GM19023 (cell line): Measurements from ENCODE around the gene PKNOX1.
"Not testable (repeated sequence)": the region's sequence is repeated elsewhere in the genome, so short reads cannot be mapped to it uniquely, and the experiment has no call there.

Source experiments
- ATAC-seq: cut with Tn5 transposase; IDR thresholded peaks from one replicate; pipeline ENCODE4 v1.9.1; 2021; ENCODE audit warnings: mild to moderate bottlenecking, moderate library complexity; ENCODE audit not compliant: unreplicated experiment

Gene PKNOX1

DNA sequence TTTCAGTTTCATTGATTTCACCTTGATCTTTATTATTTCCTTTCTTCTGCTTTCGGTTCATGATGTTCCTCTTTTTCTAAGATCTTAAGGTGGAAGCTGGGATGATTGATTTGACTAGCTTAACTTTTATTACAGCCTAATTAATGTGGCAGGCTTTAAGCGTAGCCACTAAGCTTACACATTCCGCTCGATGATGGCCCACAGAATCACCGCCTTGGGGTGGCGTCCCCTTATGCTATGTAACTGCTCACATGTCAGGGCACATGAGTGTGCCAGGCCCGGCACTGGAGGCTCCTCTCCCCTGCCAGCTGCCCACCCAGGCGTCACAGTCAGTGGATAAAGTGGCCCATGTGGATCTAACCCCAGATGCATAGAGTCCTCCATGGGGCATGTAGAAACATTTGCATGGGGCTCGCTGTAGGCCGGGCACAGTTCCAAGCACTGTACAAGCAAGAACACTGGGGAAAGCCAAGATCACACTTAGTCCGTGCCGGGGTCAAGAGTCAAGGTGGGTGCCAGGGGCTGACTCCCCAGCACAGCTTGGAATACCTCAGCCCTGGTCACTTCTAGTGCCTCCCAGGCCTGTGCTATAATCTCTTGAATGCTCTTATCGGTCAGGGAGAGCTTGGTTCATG is 41.7 kb downstream of the PKNOX1 start:
- no peak for ATAC-seq

DNA sequence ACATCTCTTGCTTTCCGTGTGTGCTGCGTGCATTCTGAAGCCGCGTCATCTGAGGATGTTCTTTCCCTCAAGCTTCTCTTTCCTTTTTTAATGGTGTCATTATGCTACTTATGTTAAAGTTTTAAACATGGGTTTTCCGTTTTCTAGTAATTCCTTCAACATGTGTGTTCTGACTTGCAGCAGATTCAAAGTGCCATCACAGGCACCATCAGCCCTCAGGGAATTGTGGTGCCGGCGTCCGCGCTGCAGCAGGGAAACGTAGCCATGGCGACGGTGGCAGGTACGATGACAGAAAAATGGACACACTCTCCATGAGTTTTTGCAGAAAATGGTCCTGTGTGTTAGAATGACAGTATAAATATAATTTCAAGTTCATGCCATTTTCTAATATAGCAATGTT is 42.4 kb downstream of the PKNOX1 start:
- ATAC-seq = no peak

DNA sequence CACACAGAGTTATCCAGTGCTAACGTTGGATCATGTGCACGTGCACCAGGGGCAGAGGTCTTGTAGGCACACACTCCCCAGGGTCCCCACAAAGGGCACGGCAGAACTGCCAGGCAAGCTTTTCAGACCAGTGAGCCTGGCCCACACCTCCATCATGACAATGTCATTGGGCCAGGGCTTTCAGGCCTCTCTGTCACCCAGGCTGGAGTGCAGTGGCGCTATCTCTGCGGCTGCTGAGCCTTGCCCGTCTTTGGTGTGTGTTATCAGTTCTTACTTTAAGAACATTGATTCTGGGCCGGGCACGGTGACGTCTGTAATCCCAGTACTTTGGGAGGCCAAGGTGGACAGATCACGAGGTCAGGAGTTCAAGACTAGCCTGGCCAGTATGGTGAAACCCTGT is 44.2 kb downstream of the PKNOX1 start:
- ATAC-seq = no peak

DNA sequence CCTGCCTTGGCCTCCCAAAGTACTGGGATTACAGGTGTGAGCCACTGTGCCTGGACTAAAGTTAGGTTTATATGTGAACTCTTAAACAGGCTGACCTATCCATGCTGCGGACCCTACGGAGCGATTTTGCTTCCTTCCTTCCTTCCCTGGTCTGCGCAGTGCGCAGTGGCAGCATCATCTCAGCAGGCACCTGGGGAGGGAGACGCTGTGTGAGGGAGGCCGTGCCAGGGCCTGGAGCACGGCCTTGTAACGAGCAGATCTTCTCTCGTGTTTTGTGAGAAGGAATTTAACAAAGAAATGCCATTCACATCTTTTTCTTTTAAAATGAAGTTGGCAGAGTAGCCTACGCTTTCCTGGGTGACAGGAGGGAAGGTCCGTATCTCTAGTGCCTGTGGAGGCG is 45.8 kb downstream of the PKNOX1 start:
- no peak for ATAC-seq

DNA sequence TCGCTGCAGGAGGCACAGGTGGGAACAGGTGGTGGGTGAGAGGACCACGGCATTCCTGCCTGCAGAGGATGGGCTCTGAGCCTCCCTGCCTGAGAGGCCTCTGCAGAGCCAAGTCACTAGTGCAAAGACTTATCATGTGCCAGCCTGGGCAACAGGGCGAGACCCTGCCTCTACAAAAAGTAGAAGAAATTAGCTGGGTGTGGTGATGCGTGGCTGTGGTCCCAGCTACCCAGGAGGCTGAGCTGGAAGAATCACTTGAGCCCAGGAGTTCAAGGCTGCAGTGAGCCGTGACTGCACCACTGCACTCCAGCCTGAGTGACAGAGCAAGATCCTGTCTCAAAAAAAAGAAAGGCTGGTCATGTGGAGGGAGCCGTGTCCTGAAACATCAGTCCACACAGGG is 46.4 kb downstream of the PKNOX1 start:
- ATAC-seq = no peak

DNA sequence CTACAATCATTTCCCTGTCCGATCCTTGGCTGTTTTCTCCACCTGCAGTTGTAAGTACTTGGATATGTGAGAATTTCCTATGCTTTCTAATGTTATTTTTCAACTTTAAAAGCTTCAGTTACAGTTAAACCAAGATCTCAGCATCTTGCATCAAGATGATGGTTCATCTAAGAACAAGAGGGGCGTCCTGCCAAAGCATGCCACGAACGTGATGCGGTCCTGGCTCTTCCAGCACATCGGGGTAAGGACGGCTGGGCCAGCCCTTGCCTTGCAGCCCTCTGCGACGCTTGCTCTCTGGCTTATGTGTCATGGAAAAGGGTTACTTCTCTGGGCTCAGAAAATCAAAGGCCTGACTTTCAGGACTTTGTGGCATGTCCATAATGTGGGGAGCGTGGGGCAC is 46.8 kb downstream of the PKNOX1 start:
- no peak for ATAC-seq

DNA sequence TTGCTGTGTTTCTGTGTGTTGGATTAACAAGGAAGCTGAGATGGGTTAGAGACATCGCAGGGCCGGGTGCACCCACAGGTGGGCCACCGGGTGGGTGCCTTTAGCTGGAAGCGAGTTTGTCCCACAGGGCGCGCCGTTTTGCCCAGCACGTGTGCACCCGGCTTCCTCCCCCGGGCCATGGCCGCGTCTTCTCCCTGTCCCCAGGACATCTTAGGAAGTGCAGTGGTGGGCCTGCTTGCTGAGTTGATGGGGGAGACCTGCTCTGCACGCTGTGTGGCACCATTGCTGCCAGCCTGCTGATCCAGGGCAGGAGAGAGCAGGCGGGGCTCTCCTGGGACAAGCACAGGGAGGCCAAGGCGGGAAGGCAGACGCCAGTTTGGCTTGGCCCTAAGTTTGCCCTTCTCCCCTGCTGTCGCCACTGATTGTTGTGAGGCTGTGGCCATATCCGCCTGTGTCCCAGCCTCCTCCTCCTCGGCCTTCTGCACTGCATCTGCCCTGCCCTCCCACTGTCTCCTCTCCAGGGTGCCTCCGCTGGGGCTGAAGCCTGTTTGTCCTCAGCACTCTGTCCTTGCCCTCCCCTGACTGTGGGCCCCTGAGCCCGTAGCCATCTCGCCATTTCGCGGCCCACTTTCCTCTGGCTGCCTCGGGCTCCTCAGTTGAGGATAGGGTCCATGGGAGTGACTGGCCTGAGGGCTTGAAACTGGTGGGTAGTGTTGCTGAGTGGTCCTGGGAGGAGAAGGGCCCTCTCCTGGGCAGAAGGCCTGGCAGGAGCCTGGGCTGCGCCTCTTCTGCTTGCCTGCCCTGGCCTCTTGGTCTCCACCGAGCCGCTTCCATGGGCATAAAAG is 47.6 kb downstream of the PKNOX1 start:
- ATAC-seq = no peak

DNA sequence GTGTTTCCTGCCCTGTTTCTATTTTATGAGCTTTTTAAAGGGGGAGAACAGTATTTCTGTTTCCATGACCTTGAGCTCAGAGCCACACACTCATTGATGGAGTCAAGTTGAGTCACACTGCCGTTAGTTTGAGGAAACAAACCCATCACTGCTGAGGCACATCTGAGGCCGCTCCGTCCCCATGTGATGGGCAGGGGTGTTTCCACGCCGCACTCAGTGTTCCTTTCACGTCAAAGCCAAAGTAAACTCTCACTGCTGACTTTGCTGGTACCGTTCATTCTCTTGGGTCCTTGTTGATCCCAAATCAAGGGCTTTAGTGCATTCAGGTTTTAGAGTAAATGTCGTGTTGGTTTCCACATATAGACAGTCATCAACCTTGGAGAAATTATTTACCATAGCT is 48.8 kb downstream of the PKNOX1 start:
- ATAC-seq = no peak

DNA sequence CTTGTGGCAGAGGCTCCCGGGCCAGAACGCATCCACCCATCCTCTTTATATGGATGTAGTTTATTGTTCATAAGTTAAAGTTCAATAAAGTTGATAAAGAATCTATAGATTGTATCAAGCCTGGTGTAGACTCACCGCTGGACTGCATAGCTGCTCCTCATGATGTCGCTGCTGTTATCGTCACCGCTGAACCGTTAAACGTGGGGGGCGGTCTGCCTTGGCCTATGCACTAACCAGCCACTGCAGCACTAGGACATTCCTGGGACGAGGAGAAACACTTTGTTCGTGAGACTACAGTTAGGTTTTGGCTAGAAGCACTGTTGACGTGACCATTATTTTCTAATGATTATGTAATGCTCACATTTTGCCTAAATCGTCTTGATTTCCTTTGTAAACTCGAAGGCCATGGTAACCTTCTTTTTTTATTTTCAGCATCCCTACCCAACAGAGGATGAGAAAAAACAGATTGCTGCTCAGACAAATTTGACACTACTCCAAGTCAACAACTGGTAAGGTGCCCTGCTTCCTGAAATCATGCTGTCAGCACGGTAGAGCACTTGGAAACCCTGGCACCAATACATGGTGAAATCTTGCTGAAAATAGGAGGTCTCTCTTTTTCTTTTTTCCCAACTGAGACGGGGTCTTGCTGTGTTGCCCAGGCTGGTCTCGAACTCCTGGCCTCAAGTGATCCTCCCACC is 50.2 kb downstream of the PKNOX1 start:
- no peak for ATAC-seq

DNA sequence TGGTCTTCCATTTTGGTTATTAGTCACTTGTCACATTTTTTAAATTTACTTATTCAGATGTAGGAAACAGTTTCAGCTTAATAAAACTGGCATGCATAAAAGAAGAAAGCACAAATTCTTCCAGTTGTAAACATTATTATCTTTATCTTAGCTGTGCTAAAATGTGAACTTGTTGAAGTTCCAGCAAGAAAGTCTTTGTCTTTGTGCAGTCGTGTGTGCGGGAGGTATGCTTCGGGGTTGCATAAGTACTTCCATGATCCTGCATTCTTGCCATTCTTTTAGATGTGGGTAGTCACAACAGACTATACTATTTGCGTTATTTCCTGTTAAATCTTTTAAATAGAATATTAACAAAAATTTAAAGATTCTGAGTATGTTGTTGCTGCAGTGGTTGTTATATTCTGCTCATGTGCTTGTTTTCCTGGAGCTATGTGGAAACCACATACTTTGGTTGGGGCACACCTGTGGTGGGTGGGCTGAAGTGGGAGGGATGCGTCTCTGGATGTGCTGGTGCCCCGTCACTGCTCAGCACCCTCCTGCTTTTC is 51.3 kb downstream of the PKNOX1 start:
- ATAC-seq = no peak

DNA sequence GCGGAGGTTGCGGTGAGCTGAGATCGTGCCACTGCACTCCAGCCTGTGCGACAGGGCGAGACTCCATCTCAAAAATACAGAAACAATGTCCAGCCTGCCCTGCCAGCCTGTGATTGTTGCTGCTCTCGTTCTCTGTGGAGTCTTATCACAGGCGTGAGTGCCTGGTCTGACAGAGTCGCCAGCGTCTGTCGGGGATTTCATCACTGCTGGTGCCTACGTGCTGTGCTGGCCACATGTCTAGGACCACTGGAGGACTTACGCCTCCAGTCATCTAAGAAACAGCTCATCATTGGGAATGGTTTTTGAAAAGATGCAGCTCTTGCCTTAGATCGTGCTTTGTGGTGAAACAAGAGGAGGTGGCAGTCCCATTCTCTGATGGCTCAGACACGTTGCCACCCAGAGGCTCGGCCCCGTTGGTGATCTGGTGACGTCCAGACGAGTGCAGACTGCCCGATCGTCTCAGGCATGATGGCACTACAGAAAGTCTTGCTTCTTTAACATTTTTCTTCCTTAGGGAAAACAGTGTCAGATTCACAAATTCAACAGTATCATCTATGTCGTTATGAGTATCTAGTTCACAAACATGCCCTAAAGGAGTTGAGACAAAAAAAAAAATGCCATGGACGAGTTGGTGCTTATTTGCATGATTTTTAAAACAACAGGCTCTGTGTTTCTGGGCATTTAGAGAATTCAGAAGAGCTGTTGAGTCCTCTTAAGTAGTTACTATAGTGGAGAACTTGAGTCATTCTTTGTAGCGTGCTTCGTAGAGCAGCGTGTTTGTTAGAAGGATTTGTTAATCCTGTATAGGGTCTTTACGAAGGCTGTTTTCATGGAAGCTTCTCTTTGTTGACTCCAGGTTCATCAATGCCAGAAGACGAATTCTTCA is 53.7 kb downstream of the PKNOX1 start:
- ATAC-seq = no peak

DNA sequence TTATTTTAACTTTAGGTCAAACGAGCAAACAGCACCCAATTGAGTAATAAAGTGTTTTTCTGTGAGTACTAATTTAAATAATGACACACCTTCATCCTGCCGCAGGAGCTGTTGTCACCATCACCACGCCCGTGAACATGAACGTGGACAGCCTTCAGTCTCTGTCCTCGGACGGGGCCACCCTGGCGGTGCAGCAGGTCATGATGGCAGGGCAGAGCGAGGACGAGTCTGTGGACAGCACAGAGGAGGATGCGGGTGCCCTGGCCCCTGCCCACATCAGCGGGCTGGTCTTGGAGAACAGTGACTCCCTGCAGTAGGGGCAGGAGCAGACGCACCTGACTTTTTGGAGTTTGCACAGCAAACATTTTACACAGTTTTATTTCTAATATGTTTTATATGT is 55.4 kb downstream of the PKNOX1 start:
- no peak for ATAC-seq

DNA sequence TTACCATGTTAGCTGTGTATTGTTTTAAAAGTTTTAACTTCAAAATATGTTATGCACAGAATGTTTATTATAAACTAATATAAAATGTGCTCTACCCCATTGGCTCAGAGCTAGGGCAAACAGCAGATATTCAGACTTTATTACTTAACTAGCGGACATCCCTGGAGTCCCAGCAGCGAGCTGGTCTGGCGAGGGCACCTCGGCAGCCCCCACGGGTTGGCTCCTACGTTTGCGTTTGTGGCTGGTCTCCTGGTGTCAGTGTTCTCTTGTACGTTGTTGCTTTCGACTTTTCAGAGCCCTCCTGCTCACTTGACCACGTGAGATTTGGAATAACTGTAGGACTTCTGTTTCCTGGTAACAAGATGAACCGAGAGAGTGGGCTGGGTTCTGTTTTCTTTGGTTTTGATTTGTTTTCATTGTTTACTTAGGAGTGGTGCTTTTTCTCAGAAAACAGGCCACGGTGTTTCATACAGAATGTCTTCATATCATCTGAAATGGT is 56.8 kb downstream of the PKNOX1 start:
- ATAC-seq = no peak

DNA sequence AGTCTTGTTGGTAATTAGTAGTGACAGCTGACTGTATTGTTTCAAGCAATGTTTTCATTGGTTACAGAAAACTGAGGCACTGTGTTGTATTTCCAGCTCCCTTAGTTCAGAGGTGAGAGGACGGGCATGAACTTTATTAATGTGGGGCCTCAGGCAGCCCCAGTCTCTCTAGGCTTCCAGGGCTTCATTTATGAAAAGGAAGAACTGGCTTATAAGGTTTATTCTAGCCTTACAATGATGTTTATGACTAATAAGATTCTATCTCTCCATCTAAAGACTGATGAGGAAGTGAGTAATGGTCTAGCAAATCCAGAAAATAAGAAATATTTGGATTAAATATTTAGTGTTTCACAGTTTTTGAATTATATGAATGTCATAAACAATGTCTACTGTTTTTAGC is 59.7 kb downstream of the PKNOX1 start:
- no peak for ATAC-seq

DNA sequence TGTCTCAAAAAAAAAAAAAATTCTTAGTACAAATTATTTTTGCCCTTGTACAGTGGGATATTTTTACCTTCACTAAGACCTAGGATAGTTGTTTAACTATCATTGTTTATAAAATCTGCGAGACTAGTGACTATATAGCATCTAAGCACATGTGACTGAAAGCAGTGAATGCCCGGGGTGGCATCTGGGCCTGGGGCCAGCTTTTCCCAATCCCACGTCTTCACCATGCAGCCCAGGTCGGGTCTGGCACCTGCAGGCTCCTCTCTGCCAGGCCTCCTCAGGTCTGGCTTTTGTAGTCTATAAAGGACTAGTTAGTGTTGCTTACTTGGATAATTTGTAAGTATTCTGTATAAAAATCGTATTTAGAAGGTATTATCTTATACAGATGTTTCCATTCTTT is 60.5 kb downstream of the PKNOX1 start:
- no peak for ATAC-seq

DNA sequence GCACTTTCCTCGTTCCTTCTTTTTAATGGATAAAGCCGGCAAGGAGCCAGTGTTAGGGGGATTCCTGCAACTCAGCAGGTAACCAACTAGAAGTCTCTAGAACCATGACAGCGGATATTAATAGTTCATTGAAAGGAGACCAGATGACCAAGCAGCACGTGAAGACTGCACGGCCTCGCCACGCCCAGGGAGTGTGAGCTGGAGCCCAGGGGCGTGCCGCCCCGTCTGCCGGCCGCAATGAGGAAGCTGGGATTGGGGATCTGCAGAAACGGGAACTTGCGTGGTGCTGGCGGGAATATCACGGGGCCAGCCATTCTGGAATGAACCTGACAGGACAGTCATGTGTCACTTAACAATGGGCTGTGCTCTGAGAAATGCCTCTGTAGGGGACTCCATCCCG is 62.5 kb downstream of the PKNOX1 start:
- ATAC-seq = not testable (repeated sequence)

DNA sequence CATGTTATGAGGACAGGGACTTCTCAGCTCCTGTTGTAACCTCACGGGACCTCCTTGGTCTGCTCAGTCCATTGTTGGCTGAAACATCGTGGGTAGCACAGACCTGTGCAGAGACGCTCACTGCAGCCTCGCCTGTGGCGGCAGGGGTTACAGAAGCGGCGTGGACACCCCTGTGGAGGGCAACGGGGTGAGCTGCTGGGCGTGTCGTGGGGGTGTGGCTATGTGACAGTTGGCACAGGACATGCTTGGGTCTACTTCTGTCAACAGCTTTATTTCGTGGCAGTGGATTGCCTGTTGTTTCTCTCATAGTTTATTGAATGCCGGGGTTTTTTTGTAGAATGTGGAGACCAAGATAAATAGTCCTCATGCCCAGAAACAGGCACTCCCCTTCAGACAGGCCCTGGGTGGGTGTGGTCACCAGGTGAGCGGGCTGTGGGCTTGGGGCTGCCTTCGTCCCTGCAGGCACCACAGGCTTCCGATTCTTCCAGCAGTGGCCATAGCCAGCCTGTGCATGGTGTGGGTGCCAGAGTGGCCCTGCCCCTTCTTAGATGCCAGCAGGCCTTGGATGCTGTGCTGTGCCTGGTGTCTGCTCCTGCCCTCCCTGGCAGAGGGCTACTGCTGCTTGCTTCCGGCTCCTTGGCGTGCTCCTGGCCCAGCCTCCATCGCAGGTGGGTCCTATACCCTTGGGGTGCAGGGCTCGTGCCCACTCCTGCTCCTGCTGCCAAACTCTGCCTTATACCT is 63.7 kb downstream of the PKNOX1 start:
- ATAC-seq = not testable (repeated sequence)

DNA sequence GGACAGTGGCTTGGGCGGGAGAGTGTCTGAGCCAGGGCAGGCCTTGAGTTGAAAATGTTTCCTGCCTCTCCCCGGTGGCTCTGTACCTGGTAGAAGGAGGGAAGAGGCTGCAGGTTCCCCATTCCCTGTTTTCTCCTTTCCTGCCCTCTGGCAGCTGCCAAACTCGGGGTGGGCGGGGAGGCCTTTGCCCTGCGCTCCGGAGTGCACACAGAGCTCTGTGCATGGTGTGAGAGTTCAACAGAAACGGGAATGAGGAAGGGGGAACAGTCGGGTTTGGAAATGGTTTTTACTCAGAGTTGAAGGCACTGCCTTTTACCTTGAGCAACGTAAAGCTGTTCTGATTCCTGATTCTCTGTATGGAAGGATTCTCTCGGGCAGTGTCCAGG is 64.3 kb downstream of the PKNOX1 start:
- not testable (repeated sequence) for ATAC-seq

DNA sequence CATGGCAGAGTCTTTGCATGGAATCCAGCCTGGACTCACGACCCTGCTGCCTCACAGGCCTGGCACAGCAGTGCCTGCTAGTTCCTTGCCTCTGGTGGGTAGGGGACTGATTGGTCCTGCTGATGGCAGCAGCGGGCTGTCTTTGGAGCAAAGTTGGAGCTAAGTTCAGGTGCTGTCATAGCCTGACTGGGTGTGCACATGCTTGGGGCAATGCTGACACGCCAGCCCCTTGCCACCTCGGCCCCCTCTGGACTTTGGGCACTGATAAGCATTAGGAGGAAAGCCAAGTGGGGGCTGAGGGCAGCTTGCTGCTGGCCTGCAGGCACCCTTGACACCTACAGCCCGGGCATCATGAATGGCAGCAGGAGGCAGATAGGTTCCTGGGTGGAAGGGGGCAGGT is 67.8 kb downstream of the PKNOX1 start:
- ATAC-seq = not testable (repeated sequence)

DNA sequence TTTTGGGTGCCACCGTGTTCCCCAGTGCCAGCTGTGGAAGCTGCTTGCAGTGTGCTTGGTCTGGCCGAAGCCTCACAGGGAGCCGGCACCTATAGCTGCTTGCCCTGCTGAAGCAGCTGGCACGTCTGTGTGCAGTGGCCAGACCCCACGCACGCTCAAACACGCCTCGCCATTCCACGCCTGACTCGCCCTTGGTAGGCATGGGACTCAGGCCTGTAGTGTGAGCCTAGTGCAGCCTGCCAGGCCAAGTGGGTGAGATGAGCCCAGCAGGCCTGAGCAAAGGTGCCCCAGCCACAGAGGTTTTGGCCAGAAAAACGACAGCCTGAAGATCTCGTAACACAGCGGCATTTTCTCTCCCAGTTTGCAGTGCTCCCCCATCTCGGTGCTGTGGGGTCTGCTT is 68.9 kb downstream of the PKNOX1 start:
- not testable (repeated sequence) for ATAC-seq
